ENCODE results near the gene IL13RA1.

IL13RA1 gene

DNA sequence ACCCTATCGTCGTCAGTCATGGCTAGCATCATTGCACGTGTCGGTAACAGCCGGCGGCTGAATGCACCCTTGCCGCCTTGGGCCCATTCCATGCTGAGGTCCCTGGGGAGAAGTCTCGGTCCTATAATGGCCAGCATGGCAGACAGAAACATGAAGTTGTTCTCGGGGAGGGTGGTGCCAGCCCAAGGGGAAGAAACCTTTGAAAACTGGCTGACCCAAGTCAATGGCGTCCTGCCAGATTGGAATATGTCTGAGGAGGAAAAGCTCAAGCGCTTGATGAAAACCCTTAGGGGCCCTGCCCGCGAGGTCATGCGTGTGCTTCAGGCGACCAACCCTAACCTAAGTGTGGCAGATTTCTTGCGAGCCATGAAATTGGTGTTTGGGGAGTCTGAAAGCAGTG lies 97.8 kb downstream of the IL13RA1 start (continued):
- TF ChIP-seq, protein P1, sequence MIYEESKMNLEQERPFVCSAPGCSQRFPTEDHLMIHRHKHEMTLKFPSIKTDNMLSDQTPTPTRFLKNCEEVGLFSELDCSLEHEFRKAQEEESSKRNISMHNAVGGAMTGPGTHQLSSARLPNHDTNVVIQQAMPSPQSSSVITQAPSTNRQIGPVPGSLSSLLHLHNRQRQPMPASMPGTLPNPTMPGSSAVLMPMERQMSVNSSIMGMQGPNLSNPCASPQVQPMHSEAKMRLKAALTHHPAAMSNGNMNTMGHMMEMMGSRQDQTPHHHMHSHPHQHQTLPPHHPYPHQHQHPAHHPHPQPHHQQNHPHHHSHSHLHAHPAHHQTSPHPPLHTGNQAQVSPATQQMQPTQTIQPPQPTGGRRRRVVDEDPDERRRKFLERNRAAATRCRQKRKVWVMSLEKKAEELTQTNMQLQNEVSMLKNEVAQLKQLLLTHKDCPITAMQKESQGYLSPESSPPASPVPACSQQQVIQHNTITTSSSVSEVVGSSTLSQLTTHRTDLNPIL (CRISPR knock-in tag; IDR thresholded peaks at IDR 0.05; ENCODE audit: low read depth), result no peak
- no peak for TF ChIP-seq TOX (CRISPR knock-in tag; IDR thresholded peaks at IDR 0.05; ENCODE audit: borderline replicate concordance)
- no peak for TF ChIP-seq SNAI2 (CRISPR knock-in tag; IDR thresholded peaks at IDR 0.05)
- no peak for TF ChIP-seq ZFP3 (CRISPR knock-in tag; IDR thresholded peaks at IDR 0.05)
- no peak for TF ChIP-seq OSR1 (CRISPR knock-in tag; IDR thresholded peaks at IDR 0.05)

DNA sequence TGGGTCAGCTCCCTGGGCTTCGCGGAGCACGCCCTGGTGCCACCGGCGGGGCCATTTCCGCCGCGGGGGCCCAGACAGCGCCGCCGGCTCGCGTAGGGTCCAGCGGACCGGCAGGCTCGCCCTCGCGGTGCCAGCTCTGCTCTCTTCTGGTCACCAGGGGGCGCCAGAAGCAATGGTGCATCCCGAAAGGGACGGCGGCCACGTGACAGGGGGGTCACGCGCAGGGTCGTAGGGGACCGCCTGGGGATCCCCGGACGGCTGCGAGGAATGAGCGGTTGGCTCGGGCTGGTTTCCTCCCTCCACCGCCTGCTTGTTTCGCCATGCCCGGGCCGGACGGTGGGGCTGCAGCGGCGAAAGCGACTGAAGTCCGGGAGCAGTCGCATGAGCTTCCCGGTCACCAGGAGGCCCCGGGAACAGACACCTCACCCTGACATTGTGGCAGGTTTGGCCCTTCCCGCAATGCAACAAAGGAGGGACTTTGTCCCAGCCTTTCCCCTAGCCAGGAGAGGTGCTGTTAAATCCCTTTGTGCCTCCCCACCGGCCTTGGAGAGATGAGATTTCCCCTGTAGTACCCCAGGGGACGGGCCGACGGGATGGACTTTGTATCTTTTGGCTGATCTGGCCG lies 112.0 kb downstream of the IL13RA1 start:
- ATAC-seq, result peak; percentile 95
- TF ChIP-seq, protein P2, sequence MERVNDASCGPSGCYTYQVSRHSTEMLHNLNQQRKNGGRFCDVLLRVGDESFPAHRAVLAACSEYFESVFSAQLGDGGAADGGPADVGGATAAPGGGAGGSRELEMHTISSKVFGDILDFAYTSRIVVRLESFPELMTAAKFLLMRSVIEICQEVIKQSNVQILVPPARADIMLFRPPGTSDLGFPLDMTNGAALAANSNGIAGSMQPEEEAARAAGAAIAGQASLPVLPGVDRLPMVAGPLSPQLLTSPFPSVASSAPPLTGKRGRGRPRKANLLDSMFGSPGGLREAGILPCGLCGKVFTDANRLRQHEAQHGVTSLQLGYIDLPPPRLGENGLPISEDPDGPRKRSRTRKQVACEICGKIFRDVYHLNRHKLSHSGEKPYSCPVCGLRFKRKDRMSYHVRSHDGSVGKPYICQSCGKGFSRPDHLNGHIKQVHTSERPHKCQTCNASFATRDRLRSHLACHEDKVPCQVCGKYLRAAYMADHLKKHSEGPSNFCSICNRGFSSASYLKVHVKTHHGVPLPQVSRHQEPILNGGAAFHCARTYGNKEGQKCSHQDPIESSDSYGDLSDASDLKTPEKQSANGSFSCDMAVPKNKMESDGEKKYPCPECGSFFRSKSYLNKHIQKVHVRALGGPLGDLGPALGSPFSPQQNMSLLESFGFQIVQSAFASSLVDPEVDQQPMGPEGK (CRISPR knock-in tag; IDR thresholded peaks at IDR 0.05; ENCODE audit: borderline replicate concordance), result no peak
- TF ChIP-seq ZNF70 (CRISPR knock-in tag; IDR thresholded peaks at IDR 0.05), result no peak
- no peak for TF ChIP-seq GLIS3 (CRISPR knock-in tag; IDR thresholded peaks at IDR 0.05)
- TF ChIP-seq ZFP3 (CRISPR knock-in tag; IDR thresholded peaks at IDR 0.05), result no peak
- TF ChIP-seq, protein P3, sequence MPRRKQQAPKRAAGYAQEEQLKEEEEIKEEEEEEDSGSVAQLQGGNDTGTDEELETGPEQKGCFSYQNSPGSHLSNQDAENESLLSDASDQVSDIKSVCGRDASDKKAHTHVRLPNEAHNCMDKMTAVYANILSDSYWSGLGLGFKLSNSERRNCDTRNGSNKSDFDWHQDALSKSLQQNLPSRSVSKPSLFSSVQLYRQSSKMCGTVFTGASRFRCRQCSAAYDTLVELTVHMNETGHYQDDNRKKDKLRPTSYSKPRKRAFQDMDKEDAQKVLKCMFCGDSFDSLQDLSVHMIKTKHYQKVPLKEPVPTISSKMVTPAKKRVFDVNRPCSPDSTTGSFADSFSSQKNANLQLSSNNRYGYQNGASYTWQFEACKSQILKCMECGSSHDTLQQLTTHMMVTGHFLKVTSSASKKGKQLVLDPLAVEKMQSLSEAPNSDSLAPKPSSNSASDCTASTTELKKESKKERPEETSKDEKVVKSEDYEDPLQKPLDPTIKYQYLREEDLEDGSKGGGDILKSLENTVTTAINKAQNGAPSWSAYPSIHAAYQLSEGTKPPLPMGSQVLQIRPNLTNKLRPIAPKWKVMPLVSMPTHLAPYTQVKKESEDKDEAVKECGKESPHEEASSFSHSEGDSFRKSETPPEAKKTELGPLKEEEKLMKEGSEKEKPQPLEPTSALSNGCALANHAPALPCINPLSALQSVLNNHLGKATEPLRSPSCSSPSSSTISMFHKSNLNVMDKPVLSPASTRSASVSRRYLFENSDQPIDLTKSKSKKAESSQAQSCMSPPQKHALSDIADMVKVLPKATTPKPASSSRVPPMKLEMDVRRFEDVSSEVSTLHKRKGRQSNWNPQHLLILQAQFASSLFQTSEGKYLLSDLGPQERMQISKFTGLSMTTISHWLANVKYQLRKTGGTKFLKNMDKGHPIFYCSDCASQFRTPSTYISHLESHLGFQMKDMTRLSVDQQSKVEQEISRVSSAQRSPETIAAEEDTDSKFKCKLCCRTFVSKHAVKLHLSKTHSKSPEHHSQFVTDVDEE (CRISPR knock-in tag; IDR thresholded peaks at IDR 0.05), result no peak
- no peak for TF ChIP-seq ZFP30 (CRISPR knock-in tag; IDR thresholded peaks at IDR 0.05)
- TF ChIP-seq CSDC2 (CRISPR knock-in tag; IDR thresholded peaks at IDR 0.05), result no peak
- TF ChIP-seq PPARA (CRISPR knock-in tag; IDR thresholded peaks at IDR 0.05; ENCODE audit: borderline replicate concordance), result no peak
- TF ChIP-seq RARB (CRISPR knock-in tag; IDR thresholded peaks at IDR 0.05), result no peak
- no peak for TF ChIP-seq TCF4 (CRISPR knock-in tag; IDR thresholded peaks at IDR 0.05; ENCODE audit: borderline replicate concordance)
- TF ChIP-seq ZNF565 (CRISPR knock-in tag; conservative IDR thresholded peaks at IDR 0.05; ENCODE audit: low read depth), result no peak
- TF ChIP-seq, protein P4, sequence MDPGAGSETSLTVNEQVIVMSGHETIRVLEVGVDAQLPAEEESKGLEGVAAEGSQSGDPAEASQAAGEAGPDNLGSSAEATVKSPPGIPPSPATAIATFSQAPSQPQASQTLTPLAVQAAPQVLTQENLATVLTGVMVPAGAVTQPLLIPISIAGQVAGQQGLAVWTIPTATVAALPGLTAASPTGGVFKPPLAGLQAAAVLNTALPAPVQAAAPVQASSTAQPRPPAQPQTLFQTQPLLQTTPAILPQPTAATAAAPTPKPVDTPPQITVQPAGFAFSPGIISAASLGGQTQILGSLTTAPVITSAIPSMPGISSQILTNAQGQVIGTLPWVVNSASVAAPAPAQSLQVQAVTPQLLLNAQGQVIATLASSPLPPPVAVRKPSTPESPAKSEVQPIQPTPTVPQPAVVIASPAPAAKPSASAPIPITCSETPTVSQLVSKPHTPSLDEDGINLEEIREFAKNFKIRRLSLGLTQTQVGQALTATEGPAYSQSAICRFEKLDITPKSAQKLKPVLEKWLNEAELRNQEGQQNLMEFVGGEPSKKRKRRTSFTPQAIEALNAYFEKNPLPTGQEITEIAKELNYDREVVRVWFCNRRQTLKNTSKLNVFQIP (CRISPR knock-in tag; IDR thresholded peaks at IDR 0.05; ENCODE audit: borderline replicate concordance, low read depth), result no peak
- TF ChIP-seq OSR1 (CRISPR knock-in tag; IDR thresholded peaks at IDR 0.05), result no peak
- TF ChIP-seq CSRNP3 (CRISPR knock-in tag; IDR thresholded peaks at IDR 0.05), result no peak

Data from SK-N-SH treated with all-trans-retinoic acid at 6 μM for 48 hours (cell line).